ACC112 (cell line): ENCODE results near the gene SYTL3.

Experiments used
- H2AFZ ChIP-seq: fragments of 200-600 bp; sonication (generic); one replicate; pipeline ENCODE4 v1.6.0; 2017; ENCODE audit warnings: antibody characterized with exemption, low read length; ENCODE audit not compliant: unreplicated experiment
- H3K27ac ChIP-seq: fragments of 200-600 bp; sonication (generic); 2 replicates; pipeline ENCODE4 v1.5.1; 2014; ENCODE audit warnings: low read depth, mild to moderate bottlenecking, antibody characterized with exemption, low read length, moderate library complexity
- H3K27me3 ChIP-seq: fragments of 200-600 bp; sonication (generic); 2 replicates; pipeline ENCODE4 v1.6.1; 2014; ENCODE audit warnings: mild to moderate bottlenecking, antibody characterized with exemption, low read length, moderate library complexity, mixed read lengths; ENCODE audit not compliant: insufficient read depth
- H3K36me3 ChIP-seq: fragments of 200-600 bp; sonication (generic); 2 replicates; pipeline ENCODE4 v1.6.1; 2016; ENCODE audit warnings: mild to moderate bottlenecking, antibody characterized with exemption, low read length, moderate library complexity, mixed read lengths; ENCODE audit not compliant: insufficient read depth
- H3K4me1 ChIP-seq: fragments of 200-600 bp; sonication (generic); one replicate; pipeline ENCODE4 v1.6.1; 2016; ENCODE audit warnings: low read length, mixed read lengths; ENCODE audit not compliant: insufficient read depth, unreplicated experiment, control insufficient read depth
- H3K4me3 ChIP-seq: fragments of 200-600 bp; sonication (generic); 2 replicates; pipeline ENCODE4 v1.5.1; 2014; ENCODE audit warnings: mild to moderate bottlenecking, low read depth, low read length
- H3K79me2 ChIP-seq: fragments of 200-600 bp; sonication (generic); one replicate; pipeline ENCODE4 v1.6.0; 2016; ENCODE audit warnings: low read length; ENCODE audit not compliant: control insufficient read depth, unreplicated experiment, insufficient read depth

SYTL3 gene

DNA sequence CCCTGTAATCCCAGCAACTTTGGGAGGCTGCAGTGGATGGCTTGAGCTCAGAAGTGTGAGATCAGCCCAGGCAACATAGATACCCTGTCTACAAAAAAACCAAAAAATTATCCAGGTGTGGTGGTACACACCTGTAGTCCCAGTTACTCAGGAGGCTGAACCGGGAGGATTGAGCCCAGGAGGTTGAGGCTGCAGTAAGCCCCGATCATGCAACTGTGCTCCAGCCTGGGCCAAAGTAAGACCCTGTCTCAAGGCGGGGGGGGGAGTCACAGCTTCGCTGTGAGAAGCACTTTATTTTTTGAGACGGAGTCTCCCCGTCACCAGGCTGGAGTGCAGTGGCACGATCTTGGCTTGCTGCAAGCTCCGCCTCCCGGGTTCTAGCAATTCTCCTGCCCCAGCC, 115.1 kb downstream of the SYTL3 start:
- H3K27ac ChIP-seq, result no peak overlapping the region
- no peaks in the 10 kb centered on the region for H3K27me3 ChIP-seq
- no peaks in the 10 kb centered on the region for H3K4me1 ChIP-seq
- 0 out of 2 replicates have a peak, but pooled peaks cover 4% of the 10 kb centered on the region for H3K36me3 ChIP-seq
- H3K4me3 ChIP-seq, result no peak overlapping the region
- H2AFZ ChIP-seq, result no peak overlapping the region
- H3K79me2 ChIP-seq, result no peaks in the 10 kb centered on the region

DNA sequence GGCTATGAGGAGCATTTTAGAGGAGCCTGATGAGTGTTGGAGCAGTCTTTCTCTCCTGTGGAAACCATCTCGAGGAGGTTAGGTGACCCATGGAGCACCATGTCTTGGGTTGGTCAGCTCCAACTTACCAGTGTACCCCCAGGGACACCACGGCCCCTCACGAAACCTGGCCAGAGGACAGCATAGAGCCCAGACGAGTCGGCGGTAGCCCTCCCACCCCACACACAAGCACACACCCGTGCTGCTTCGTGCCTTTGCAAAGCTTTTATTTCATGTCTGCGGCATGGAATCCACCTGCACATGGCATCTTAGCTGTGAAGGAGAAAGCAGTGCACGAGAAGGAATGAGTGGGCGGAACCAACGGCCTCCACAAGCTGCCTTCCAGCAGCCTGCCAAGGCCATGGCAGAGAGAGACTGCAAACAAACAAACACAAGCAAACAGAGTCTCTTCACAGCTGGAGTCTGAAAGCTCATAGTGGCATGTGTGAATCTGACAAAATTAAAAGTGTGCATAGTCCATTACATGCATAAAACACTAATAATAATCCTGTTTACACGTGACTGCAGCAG, 115.7 kb downstream of the SYTL3 start:
- no peak overlapping the region for H2AFZ ChIP-seq
- no peak overlapping the region for H3K27ac ChIP-seq
- no peak overlapping the region for H3K4me3 ChIP-seq
- no peaks in the 10 kb centered on the region for H3K27me3 ChIP-seq
- H3K79me2 ChIP-seq, result no peaks in the 10 kb centered on the region
- no peaks in the 10 kb centered on the region for H3K4me1 ChIP-seq
- H3K36me3 ChIP-seq, result 0 out of 2 replicates have a peak, but pooled peaks cover 11% of the 10 kb centered on the region

DNA sequence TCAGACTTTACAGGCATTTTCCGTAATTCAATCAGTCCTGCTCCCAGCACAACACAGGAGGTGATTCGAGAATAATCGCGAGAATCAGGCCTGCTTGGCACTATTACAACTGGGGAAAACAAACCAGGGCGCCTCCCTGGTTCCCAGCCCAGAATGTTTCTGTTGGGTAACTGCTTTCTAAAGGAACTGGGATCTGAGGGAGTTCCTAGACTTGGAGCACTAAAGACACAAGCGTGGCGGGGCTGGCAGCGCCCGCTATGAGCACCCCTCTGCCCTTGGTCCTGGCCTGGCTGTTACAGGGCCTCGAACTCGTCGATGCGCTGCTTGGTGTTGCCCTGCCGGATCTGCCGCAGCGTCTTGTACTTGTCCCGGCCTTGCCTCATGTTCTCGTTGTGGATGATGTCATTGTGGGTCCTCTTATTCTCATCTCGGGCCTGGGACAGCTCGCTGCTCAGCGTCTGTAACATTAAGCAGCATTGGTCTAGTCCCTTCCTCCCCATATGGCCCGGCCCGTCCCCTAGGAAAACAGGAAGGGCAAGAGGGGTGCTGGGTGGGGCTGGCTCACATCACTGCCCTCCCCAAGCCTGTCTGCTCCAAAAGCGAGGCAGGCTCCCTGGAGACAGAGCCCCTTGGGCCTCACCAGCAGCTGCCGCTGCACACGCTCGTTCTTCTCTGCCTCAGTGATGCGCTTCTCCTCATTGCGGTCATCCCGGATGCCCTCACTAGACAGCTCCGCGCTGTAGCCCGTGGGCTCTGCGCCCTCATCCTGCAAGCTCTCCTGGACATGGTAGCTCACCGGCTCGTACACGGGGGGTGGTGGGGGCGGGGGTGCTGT, 117.0 kb downstream of the SYTL3 start:
- H2AFZ ChIP-seq, result no peak overlapping the region
- H3K4me1 ChIP-seq, result no peaks in the 10 kb centered on the region
- no peaks in the 10 kb centered on the region for H3K27me3 ChIP-seq
- no peak overlapping the region for H3K4me3 ChIP-seq
- 0 out of 2 replicates have a peak, but pooled peaks cover 13% of the 10 kb centered on the region for H3K36me3 ChIP-seq
- H3K27ac ChIP-seq, result no peak overlapping the region
- H3K79me2 ChIP-seq, result no peaks in the 10 kb centered on the region

DNA sequence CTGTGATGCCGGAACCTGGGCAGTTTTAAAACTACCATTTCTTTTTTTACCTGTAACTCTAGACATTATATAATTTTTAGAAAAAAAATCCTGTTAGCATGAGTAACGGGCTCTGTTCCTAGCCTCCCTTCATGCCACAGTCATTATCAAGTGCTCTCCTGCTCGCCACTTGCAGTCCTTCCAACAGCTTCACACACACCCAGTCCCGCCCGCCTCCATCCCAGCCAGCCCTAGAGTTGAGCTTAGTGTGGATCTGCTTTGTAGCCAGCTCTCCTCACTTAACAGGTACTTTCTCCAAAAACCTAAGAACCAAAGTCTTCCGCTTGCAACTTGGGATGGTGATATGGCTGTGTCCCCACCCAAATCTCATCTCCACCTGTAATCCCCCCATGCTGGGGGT, 117.9 kb downstream of the SYTL3 start:
- no peak overlapping the region for H2AFZ ChIP-seq
- H3K4me1 ChIP-seq, result no peaks in the 10 kb centered on the region
- H3K27me3 ChIP-seq, result no peaks in the 10 kb centered on the region
- 0 out of 2 replicates have a peak, but pooled peaks cover 13% of the 10 kb centered on the region for H3K36me3 ChIP-seq
- H3K27ac ChIP-seq, result no peak overlapping the region
- no peaks in the 10 kb centered on the region for H3K79me2 ChIP-seq
- no peak overlapping the region for H3K4me3 ChIP-seq

DNA sequence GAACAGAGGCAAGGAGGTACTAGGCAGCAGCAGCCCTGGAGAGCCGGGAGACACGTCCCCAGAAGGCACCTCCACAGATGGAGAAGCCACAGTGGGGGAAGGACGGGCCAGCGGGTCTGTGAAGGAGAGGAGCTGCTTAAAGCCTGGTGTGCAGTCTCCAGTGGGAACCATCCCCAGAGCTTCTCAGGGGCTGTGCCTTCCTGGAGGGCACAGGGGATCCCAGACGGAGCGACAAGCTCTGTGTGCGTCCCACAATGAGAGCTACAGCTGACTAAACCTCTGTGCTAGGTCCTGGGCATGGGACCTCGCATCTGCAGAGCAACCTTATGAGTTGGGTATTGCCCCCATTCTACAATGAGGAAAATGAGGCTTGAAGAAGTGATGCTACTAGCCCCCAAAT, 118.6 kb downstream of the SYTL3 start:
- Histone ChIP-seq H3K36me3 (0 out of 2 replicates have a peak, but pooled peaks cover 13% of the 10 kb centered on the region), H3K4me3 (no peak overlapping the region), H2AFZ (no peak overlapping the region), H3K4me1 (no peaks in the 10 kb centered on the region), H3K79me2 (no peaks in the 10 kb centered on the region), H3K27ac (no peak overlapping the region), H3K27me3 (no peaks in the 10 kb centered on the region)

DNA sequence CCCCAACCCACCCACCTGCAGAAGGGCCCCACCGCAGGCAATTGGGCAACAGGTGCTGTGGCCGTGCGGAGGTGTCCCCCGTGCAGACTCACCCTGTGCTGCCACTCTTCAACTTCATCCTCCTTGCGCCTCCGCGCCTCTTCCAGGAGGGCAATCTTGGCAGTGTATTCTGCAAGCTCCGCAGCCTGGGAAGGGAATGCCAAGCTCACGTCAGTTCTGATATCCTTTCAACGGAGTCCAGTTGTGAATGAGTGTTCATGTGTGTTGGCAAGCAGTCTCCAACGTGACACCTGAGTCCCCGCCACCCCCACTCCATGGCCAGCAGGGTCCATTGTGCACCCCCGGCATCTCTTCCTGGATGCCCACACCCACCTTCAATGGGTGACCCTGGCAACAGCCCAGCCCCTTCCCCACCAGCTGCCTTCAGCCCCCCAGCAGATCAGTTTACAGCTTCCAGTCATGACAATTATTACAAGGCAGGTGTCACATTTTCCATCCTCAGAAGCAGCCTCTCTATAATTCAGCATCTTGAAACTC, 119.4 kb downstream of the SYTL3 start:
- no peaks in the 10 kb centered on the region for H3K79me2 ChIP-seq
- no peak overlapping the region for H2AFZ ChIP-seq
- H3K36me3 ChIP-seq, result 0 out of 2 replicates have a peak, but pooled peaks cover 13% of the 10 kb centered on the region
- no peak overlapping the region for H3K4me3 ChIP-seq
- H3K4me1 ChIP-seq, result no peaks in the 10 kb centered on the region
- no peak overlapping the region for H3K27ac ChIP-seq
- H3K27me3 ChIP-seq, result no peaks in the 10 kb centered on the region

DNA sequence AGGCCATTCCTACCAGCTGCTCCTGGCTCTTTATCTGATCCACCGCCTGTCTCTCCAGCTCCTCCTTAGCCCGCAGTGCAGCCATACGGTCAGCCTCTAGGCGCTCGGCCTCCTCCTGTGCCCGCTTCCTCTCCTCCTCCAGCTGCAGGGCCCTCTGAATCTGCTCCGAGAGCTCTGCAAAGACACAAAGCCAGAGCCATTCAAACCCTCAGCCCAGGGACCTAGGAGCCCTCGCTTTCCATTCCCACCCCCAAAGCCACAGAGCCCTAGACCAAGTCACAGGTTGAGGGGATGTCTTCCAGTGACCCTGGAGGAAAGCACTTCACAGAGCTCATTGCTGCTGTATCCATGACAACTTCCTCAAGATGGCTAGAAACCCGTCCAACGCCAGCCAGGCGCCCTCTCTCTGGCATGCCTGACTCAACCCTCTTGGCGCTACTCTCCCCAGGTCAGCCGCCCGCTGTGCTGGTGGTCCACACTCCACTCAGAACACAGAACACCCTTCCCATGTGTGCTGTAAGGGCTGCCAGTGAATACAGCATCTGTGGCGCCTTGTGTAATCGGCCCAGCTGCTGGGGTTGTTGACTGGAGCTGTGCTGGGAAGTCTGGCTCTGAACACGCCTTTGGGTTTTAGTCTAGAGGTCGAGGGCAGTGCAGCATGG, 120.0 kb downstream of the SYTL3 start:
- H3K4me1 ChIP-seq, result no peaks in the 10 kb centered on the region
- 0 out of 2 replicates have a peak, but pooled peaks cover 15% of the 10 kb centered on the region for H3K36me3 ChIP-seq

DNA sequence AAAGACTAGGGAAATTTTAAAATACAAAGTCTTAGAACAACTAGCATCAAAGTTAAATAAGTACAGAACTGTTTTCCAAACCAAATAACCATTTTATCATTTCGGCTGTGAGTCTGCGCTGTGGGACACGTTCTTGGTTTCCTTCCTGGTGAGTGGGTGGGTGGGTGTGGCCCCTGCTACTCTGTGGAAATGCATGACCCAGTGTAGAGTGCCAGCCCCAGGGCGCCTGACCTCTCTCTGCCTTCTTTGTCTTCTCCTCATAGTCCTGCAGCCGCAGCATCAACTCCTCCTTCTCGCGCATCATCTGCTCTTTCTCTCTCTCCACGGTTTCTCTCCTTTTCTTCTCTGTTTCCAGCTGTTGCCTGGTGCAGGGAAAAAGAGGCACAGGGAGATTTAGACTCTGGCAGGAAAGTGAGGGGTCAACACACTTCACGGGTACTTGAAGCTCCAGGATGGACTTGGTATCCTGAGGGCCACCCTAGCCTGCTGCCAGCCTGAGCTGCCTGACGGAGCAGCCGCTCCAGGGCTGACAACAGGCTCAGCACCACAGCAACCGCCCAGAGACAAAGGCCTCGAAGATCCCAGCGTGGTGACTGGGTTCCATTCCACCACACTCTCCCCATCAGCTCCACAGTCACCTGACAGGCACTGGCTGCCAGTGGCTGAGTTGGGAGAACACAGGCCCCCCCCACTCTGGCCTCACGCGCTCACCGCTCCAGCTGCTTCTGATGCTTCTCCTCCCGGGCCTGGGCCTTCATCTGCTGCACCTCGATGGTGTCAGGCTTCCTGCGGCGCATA, 120.9 kb downstream of the SYTL3 start:
- Histone ChIP-seq H3K4me1 (no peaks in the 10 kb centered on the region), H2AFZ (no peak overlapping the region), H3K36me3 (peaks cover 19% of the 10 kb centered on the region; the same call in 1 of the 2 replicates), H3K4me3 (no peak overlapping the region), H3K27me3 (no peaks in the 10 kb centered on the region), H3K79me2 (no peaks in the 10 kb centered on the region), H3K27ac (no peak overlapping the region)

More for the DNA sequence above, 120.0 kb downstream of the SYTL3 start:
- Histone ChIP-seq H3K4me3 (no peak overlapping the region), H3K79me2 (no peaks in the 10 kb centered on the region), H2AFZ (no peak overlapping the region), H3K27ac (no peak overlapping the region), H3K27me3 (no peaks in the 10 kb centered on the region)

DNA sequence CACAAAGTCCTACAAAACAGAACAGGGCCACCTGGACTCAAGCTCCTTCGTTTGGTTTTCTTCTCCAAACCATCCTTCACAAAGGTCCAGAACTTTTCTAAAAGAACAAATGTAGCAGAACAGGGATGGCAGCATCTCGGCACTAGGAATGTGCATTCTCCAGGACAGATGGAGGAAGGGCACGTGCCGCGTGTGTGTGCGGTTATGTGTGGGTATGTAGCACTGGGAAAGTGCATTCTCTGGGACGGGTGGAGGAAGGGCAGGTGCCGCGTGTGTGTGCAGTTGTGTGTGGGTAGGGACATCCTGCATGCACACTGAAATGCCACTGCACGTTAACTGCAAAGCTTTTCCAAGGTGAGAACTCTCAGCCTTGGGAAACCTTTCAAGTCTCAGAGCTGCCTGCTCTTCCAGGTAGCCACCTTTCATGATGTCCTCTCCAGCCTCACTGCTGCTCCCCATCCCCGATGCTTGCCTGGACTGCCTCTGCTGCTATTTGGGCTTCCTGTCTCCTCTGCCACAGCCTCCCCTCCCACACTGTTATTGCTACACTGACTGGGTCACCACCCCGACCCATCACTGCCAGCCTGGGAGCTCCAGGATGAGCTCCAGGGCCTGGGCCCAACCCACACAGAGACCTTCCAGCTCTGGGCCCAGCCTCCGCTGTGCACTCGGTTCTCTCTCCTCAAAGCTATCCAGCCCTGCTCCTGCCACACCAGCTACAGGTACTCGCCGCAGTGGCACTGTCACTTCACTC, 121.7 kb downstream of the SYTL3 start:
- H2AFZ ChIP-seq, result no peak overlapping the region
- no peaks in the 10 kb centered on the region for H3K27me3 ChIP-seq
- peaks cover 19% of the 10 kb centered on the region; the same call in 1 of the 2 replicates for H3K36me3 ChIP-seq
- H3K79me2 ChIP-seq, result no peaks in the 10 kb centered on the region
- H3K4me3 ChIP-seq, result no peak overlapping the region
- H3K27ac ChIP-seq, result no peak overlapping the region
- H3K4me1 ChIP-seq, result no peaks in the 10 kb centered on the region
